GM12872 (cell line): ENCODE data around the gene GPHB5.
A peak's percentile ranks its signal among the peaks of the same experiment; 100 is the strongest.

Experiments
- TF ChIP-seq, protein P1 (sequence below): IDR thresholded peaks from 3 replicates; pipeline ENCODE4 v1.5.1; 2011; ENCODE audit warnings: low read depth, mild to moderate bottlenecking, low read length, moderate library complexity; ENCODE audit not compliant: insufficient read depth

GPHB5 gene

DNA sequence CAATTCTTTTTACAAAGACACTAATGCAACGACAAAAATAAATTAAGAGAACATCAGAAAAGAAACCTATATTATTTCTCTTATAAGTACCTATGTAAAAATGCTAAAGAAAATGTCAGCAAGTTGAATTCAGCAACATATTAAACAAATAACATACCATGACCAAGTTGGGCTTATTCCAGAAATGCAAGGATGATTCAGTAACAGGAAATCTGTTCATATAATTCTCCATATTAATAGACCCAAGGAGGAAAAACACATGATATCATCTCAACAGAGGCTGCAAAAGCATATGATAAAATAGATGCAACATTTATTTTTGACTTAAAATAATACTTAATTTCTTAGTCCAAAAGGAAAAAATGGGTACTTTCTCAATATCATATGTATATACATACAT is 25.1 kb upstream of the GPHB5 start:
- TF ChIP-seq, protein P1, sequence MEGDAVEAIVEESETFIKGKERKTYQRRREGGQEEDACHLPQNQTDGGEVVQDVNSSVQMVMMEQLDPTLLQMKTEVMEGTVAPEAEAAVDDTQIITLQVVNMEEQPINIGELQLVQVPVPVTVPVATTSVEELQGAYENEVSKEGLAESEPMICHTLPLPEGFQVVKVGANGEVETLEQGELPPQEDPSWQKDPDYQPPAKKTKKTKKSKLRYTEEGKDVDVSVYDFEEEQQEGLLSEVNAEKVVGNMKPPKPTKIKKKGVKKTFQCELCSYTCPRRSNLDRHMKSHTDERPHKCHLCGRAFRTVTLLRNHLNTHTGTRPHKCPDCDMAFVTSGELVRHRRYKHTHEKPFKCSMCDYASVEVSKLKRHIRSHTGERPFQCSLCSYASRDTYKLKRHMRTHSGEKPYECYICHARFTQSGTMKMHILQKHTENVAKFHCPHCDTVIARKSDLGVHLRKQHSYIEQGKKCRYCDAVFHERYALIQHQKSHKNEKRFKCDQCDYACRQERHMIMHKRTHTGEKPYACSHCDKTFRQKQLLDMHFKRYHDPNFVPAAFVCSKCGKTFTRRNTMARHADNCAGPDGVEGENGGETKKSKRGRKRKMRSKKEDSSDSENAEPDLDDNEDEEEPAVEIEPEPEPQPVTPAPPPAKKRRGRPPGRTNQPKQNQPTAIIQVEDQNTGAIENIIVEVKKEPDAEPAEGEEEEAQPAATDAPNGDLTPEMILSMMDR = no peak

DNA sequence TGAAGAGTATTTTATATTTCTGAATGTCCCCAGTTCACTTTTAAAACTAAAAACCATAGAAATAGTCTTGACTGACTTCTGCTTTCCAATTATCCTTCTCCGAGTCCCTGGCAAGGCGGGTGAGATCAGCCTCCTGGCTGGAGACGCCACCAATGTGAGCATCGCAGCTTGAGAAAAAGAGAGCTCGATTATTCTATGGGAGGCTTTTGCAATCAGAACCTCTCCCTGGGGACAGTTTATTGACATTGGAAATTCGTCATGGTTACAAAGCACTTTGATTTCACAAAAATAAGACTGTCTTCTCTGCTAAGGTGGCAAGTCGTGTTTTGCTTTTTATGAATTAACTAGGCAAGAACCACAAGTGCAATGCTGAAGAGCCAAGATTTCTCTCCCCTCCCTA is 23.6 kb upstream of the GPHB5 start:
- TF ChIP-seq, protein P1 = no peak

DNA sequence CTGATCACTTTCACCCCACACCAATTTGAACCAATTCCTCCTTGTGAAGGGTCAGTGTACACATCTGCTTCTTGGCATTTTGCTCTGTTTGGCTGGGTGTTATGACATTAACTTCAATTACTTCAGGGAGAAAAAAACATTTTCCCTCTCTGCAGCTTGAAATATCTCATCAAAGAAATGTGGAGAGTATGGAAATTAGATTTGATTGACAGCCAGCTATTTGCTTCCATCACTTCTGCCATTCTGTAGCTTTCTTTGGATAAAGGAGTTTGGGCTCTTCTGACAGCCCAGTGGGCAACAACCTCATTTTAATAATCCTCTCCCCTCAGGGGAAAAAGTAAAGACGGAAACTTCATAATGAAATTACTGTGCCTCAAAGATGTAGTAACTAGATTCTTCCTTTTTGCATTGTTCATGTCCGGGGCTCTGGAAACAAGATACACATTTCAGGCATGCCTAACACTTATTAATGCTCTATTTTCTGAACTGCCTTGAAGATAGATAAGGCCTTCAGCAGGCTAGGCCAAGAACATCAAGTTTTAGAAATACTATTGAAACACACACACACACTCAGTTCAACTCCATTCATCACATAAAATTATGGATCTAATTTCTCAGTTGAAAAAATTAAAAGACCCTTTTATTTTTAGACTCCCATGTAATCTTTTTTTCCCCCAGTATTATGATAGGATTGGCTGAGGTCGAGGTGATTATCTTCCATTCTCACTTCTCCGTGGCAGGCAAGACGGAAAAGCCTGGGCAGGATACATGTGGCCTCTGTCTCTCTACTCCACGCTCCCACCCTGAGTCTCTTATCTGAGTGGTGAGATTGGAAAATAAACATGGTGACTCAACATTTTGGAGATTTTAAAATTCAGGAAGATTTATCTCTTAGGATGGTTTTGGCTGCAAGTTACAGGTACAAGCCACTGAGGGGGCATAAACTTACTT is 10.3 kb upstream of the GPHB5 start:
- TF ChIP-seq, protein P1 = no peak

DNA sequence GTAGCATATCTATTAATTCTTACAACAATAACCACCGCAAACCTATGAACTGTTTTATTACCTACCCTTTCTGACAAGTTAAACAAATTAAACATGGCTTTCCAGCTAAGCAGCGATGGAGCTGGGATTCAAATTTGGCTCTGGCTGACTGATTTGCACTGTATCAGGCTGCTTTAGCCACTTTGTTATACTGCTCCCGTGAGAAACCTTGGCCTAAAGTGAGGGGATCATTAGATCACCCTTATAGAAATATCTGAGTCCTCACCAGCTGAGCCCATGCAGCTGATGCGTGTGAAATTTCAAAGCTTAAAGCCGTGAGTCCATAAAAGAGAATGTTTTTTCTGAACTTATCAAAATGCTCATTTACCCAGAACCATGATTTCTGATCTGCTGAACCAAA is 8.1 kb upstream of the GPHB5 start:
- TF ChIP-seq, protein P1 = no peak

DNA sequence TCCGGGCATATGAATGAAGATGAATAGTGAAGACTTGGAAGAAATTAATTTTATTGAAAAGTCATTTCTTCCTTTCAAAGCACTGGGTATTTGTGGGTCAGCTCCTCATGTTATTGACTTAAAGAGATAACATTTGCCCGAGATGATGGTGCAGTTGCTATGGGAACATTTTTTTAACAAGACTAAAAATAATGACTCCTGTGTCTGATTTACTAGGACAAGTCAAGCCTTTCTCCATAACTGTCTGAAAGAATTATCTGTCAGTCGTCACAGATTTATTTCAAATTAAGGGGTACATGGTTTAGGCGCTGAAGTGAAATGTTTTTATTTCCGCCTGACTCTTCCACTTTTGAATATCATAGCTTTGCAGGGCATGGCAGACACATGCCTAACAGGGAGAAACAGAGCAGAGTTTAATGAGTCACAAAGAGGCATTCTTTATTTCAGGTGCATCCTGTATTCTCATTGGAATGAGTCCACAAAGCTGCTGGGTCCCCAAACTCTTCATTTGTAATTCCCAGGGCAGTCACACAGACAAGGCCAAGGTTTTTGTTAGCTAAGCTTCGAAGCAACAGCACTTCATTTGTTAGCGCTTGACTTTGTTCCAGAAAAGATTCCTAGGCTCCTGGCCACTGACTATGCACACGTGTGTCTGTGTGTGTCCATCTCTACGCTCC is 4.3 kb upstream of the GPHB5 start:
- TF ChIP-seq, protein P1 = no peak

DNA sequence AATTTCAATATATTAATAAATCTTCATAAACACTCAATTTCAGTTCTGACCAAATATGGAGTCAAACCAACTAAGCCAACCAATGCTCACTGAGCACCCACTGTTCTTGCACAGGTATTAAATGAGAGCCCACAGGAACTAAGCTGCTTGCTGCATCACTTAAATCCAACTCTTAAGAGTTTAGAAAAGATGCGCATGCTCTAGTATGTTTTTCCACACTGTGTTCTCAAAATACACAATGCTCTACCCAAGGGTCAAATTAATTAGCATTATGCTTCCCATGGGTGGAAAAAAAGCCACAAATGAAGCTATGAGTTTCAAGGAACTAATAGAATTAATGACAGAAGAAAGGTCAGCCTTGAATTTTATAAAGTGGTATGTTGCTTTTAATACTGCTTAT is 3.7 kb upstream of the GPHB5 start:
- TF ChIP-seq, protein P1 = no peak

DNA sequence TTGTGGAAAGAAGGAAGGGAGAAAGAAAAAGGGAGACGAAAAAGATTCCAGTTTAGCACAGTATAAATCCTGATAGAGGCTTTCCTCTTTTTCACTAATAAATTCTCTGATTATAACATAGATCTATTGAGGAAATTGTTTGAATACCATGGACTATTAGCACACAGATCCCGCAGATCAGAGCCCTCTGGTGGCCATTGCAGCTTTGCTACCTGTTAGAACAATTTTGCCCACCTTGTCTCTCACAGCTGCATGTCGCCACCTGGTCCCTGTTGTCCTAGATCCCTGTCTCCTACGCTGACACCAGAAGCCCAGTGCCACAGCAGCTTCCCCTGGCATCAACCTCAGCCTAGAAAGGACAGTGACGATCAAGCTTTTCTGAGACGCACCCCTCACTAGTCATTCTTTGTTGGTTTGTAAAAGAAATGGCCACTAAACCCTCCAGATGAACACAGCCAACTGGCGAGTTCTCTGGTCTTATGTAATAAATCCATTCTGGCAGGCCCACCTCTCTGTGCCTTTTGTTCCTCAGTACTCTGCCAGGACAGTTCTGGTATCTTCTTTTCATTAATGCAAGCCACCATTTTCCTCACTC is 9.9 kb downstream of the GPHB5 start:
- TF ChIP-seq, protein P1 = peak; percentile 72
